ENCODE results near the gene ZNF396.

DNA sequence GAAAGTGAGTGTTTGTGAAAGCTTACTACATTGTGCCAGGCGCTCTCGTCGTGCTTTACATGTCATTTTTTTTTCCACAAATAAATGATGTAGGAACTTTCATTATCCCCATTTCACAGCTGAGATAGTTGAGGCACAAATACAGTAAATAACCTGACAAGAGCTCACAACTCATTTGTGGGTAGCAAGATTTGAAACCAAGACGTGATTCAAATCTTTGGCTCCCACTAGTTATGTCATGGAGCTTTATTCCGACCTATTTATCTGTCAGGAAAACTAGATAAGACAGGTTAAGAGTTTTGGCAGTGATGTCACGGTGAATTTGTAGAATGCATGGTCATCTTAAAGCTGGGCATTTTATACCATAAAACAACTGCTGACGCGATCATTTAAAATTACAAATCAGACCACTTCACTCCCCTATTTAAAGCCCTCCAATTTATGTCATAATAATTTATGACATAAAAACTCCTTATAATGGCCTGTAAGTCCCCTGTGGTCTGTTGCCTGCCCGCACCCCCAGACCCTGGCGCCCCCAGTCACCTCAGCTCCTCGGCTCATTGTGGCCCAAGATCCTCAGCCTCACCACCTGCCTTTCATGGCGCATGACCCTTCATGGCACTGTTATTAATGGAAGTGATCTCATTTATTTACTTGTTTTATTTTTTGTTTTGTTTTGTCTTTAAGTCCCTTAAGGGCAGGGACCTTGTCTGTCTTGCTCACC lies 32.2 kb downstream of the ZNF396 start:
- no peak for TF ChIP-seq CTCF (IDR thresholded peaks at IDR 0.05; ENCODE audit: poor library complexity)
- no peak for TF ChIP-seq EZH2 (IDR thresholded peaks at IDR 0.05; ENCODE audit: borderline replicate concordance)
- no peak for TF ChIP-seq EZH2phosphoT487 (IDR thresholded peaks at IDR 0.05; ENCODE audit: low read depth, severe bottlenecking, unreplicated experiment)

Measured in hepatocyte (in vitro differentiated cells).